Psoas muscle (tissue), 8 donors: Measurements from ENCODE around the gene WDR6. TPM values are rescaled to one million over a fixed set of nuclear protein-coding genes. Genes with fewer than 3 reads are reported as not detected.
"Not testable (repeated sequence)": the region's sequence is repeated elsewhere in the genome, so short reads cannot be mapped to it uniquely, and the experiment has no call there.

ENCODE experiments used
- ATAC-seq, 4 donors: fragments of 200-7000 bp; cut with Tn5 transposase; one replicate each; pipeline ENCODE4 v1.9.1; 2020; ENCODE audit warnings: moderate library complexity in 3 of 4, mild to moderate bottlenecking in 2 of 4
- DNase-seq, 2 donors: peaks; one replicate each; pipeline ENCODE4 v3.0.0-alpha.2; 2020
- H3K27ac ChIP-seq: fragments of 200-600 bp; one replicate; pipeline ENCODE4 v1.8.0; 2022
- H3K27me3 ChIP-seq, 3 donors: fragments of 200-600 bp in 1 of 3; one replicate each; pipeline versions ENCODE4 v1.6.1 to v1.8.0; 2013 to 2022; ENCODE audit warnings: low read length in 2 of 3, mild to moderate bottlenecking in 2 of 3, moderate library complexity in 1 of 3; ENCODE audit not compliant: insufficient read depth in 3 of 3
- H3K36me3 ChIP-seq, 2 donors: fragments of 200-600 bp in 1 of 2; one replicate each; pipeline versions ENCODE4 v1.6.1 to v1.8.0; 2013 to 2022; ENCODE audit warnings: low read depth in 1 of 2, mild to moderate bottlenecking in 1 of 2, moderate library complexity in 1 of 2; ENCODE audit not compliant: insufficient read depth in 1 of 2
- H3K4me1 ChIP-seq: fragments of 200-600 bp; one replicate; pipeline ENCODE4 v1.8.0; 2022
- H3K4me3 ChIP-seq: fragments of 200-600 bp; one replicate; pipeline ENCODE4 v1.8.0; 2022; ENCODE audit warnings: mild to moderate bottlenecking
- H3K9me3 ChIP-seq: fragments of 200-600 bp; one replicate; pipeline ENCODE4 v1.8.0; 2022
- CTCF ChIP-seq: fragments of 200-600 bp; IDR thresholded peaks from one replicate; pipeline ENCODE4 v1.8.0; 2022; ENCODE audit warnings: antibody characterized with exemption
- WGBS, 3 donors: extraction: QIAGEN DNeasy Blood & Tissue Kit; methylation state at CpG; one replicate each; pipeline versions ENCODE4 v1.1.6 to v1.1.7; 2013; 5-methylcytosine and 5-hydroxymethylcytosine counted together
- intact Hi-C, 2 donors: fragments of 100-400 bp; cut with DNase I; formaldehyde crosslinking; loops; one replicate each; pipeline versions ENCODE4 v1.11.0 to v1.14.2; 2022
- polyA plus RNA-seq, 3 donors: library from polyadenylated mRNA; stranded (reverse); fragments of 200-250 nt; gene quantifications; one replicate each; pipeline ENCODE4 v1.2.3, GENCODE V29; 2013
- total RNA-seq, 4 donors: library from RNA; stranded (reverse); fragmentation: NEBNext Ultra II Directional in 2 of 4; extraction: Animal tissue kit (Norgen Biotek cat#: 25700) in 2 of 4; gene quantifications; one replicate each; pipeline versions ENCODE4 v1.2.1 to v1.2.4, GENCODE V29; 2021 to 2023
- donor health status: healthy with polysubstance abuse.
- donor health status: DM: no; HTN: no; CAD: no; lungs with moderate emphysema.
- donor health status: Bipolar disorder and iron deficiency.
- donor health status: healthy.
- donor health status: DM: yes; HTN: yes; CAD: no.
- donor health status: DM: no; HTN: no; CAD: no.
- donor health status: DM: no; HTN: no; CAD: no.
- donor health status: DM: yes; HTN: yes; CAD: no.

Gene WDR6
- total and polyA plus RNA-seq, 7 donors: 30.5 to 65.7 (median 55.1) TPM

- WGBS, 3 donors: 2 to 3% (median 2%) methylated on average over 32 of the region's 32 CpGs
- Histone ChIP-seq H3K9me3 (no peaks in the 10 kb centered on the region), H3K27ac (peak overlapping the region; percentile 95), H3K27me3 (no peaks in the 10 kb centered on the region), H3K4me3 (peak overlapping the region; percentile 87), H3K4me1 (peaks cover 22% of the 10 kb centered on the region), H3K36me3 (peaks cover 0 to 6% of the 10 kb centered on the region in 2 donors)
- ATAC-seq (peak in 3 of 4 donors; percentile 16 to 31 (median 23)), DNase-seq (peak; percentile 49 to 72)
- TF ChIP-seq CTCF: no peak
- intact Hi-C loops: no loop called here
These were observed 653 bp upstream of the WDR6 start for GRCh38 chr3:49006408-49007067.

- peak; percentile 77 to 83 (median 80) for ATAC-seq
- Histone ChIP-seq H3K27ac (peak overlapping the region; percentile 95), H3K36me3 (peaks cover 0 to 20% of the 10 kb centered on the region in 2 donors), H3K4me3 (peak overlapping the region; percentile 87), H3K27me3 (no peaks in the 10 kb centered on the region), H3K9me3 (no peaks in the 10 kb centered on the region), H3K4me1 (peaks cover 36% of the 10 kb centered on the region)
- no peak for TF ChIP-seq CTCF
- intact Hi-C loops: no loop called here
- 16 to 23% (median 19%) methylated on average over 32 to 41 of the region's 41 CpGs for WGBS, 3 donors
- peak; percentile 92 to 95 for DNase-seq
These were observed 759 bp downstream of the WDR6 start for GRCh38 chr3:49007771-49008528.

- H3K27me3 ChIP-seq, H3K9me3 ChIP-seq, intact Hi-C loops, ATAC-seq, DNase-seq: not testable (repeated sequence)
- peak overlapping the region; percentile 95 for H3K27ac ChIP-seq
- peaks cover 1 to 20% of the 10 kb centered on the region in 2 donors for H3K36me3 ChIP-seq
- H3K4me3 ChIP-seq: peak overlapping the region; percentile 87
- 88 to 91% (median 89%) methylated on average over 5 of the region's 5 CpGs for WGBS, 3 donors
- H3K4me1 ChIP-seq: peaks cover 42% of the 10 kb centered on the region
These were observed 1.4 kb downstream of the WDR6 start for GRCh38 chr3:49008627-49009026.

- ATAC-seq (no peak), DNase-seq (no peak)
- intact Hi-C loops: no loop called here
- WGBS, 3 donors: 73 to 88% (median 80%) methylated on average over 3 of the region's 3 CpGs
- TF ChIP-seq CTCF: no peak
- Histone ChIP-seq H3K4me3 (no peak overlapping the region), H3K27ac (no peak overlapping the region), H3K36me3 (peaks cover 3 to 26% of the 10 kb centered on the region in 2 donors), H3K27me3 (no peaks in the 10 kb centered on the region), H3K9me3 (no peaks in the 10 kb centered on the region), H3K4me1 (peaks cover 50% of the 10 kb centered on the region)
These were observed 2.2 kb downstream of the WDR6 start for GRCh38 chr3:49009396-49009795.

GRCh38 chr3:49012441-49013017 lies 5.3 kb downstream of the WDR6 start:
- DNase-seq: no peak
- TF ChIP-seq CTCF: no peak
- Histone ChIP-seq H3K4me3 (peak overlapping the region; percentile 7), H3K9me3 (no peaks in the 10 kb centered on the region), H3K27me3 (no peaks in the 10 kb centered on the region), H3K36me3 (peaks cover 3 to 55% of the 10 kb centered on the region in 2 donors), H3K27ac (peak overlapping the region; percentile 69), H3K4me1 (peaks cover 49% of the 10 kb centered on the region)
- intact Hi-C loops: no loop called here
- ATAC-seq: peak in 1 of 4 donors; percentile 11
- WGBS, 3 donors: 50 to 58% (median 54%) methylated on average over 17 of the region's 17 CpGs
